Skeletal muscle tissue (tissue), 4 donors: ENCODE results near the gene BCL2L13. TPM values are rescaled to one million over a fixed set of nuclear protein-coding genes. Genes with fewer than 3 reads are reported as not detected.

Experiments used
- H3K27ac ChIP-seq: one replicate; pipeline ENCODE4 v1.7.0; 2013; ENCODE audit warnings: mild to moderate bottlenecking, low read depth, low read length, inconsistent platforms
- H3K27me3 ChIP-seq, 3 donors: one replicate each; pipeline ENCODE4 v1.7.0; 2013; ENCODE audit warnings: low read length in 3 of 3; ENCODE audit not compliant: control insufficient read depth in 3 of 3, insufficient read depth in 3 of 3
- H3K36me3 ChIP-seq, 3 donors: one replicate each; pipeline ENCODE4 v1.7.0; 2013; ENCODE audit warnings: low read length in 3 of 3; ENCODE audit not compliant: control insufficient read depth in 3 of 3, insufficient read depth in 3 of 3
- H3K4me1 ChIP-seq, 3 donors: one replicate each; pipeline ENCODE4 v1.7.0; 2013; ENCODE audit warnings: low read length in 3 of 3, mild to moderate bottlenecking in 3 of 3; ENCODE audit not compliant: control insufficient read depth in 3 of 3, insufficient read depth in 3 of 3
- H3K4me3 ChIP-seq, 3 donors: one replicate each; pipeline ENCODE4 v1.7.0; 2013; ENCODE audit warnings: low read length in 3 of 3
- H3K9ac ChIP-seq, 3 donors: one replicate each; pipeline ENCODE4 v1.7.0; 2013; ENCODE audit warnings: low read length in 3 of 3, mild to moderate bottlenecking in 3 of 3, moderate library complexity in 2 of 3, low read depth in 1 of 3
- H3K9me3 ChIP-seq, 3 donors: one replicate each; pipeline ENCODE4 v1.7.0; 2013; ENCODE audit warnings: low read length in 3 of 3; ENCODE audit not compliant: control insufficient read depth in 3 of 3
- total RNA-seq: library from RNA; depleted of rRNA; stranded (reverse); fragments of >200 nt; gene quantifications from one replicate; pipeline ENCODE4 v1.2.3, GENCODE V29; 2014
- donor health status: Osteomylitis.

BCL2L13 gene, protein sequence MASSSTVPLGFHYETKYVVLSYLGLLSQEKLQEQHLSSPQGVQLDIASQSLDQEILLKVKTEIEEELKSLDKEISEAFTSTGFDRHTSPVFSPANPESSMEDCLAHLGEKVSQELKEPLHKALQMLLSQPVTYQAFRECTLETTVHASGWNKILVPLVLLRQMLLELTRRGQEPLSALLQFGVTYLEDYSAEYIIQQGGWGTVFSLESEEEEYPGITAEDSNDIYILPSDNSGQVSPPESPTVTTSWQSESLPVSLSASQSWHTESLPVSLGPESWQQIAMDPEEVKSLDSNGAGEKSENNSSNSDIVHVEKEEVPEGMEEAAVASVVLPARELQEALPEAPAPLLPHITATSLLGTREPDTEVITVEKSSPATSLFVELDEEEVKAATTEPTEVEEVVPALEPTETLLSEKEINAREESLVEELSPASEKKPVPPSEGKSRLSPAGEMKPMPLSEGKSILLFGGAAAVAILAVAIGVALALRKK
- total RNA-seq, result 41.2 TPM

DNA sequence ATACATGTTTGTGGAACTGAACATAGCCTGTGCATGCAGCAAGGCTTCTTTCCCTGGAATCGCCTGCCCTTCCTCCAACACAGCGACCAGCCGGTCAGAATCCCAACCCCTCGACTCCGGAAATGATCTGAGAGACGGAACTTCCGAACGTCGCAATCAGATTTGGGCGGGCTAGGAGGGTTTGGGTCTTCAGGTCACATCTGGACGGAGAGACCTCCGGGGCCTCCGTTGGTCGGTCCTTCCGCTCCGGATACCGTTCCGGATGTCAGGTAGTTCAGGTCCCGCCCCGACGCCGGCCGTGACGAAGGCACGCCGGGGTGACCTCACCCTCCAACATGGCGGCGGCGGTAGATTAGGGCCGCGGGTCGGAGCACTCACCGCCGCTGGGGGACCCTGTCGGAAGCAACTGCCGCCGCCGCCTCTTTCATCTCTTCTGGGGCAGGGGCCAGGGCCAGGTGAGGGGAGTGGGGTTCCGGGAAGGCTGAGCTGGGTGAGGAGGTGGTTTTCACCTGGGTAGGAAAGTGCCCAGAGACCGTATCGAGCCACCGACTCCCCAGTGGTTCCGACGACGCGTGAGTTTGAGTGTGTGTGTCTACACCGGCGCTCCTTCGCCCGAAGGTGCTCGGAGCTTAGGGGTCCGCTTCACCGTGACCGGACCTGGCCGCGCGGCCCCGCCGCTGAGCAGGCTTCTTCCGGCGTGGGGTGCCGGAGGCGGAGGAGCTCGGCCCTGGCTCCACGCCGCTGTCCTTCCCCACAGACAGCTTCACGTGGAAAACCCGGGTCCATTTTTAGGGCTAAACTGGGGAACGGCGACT lies at the start of gene BCL2L13:
Gene BCL2L13 (plus strand): TSS at position 326 of the 815 bp plus-strand sequence. CDS start 16,955 bp downstream, outside the sequence.
- H3K36me3 ChIP-seq, result no peaks in the 10 kb centered on the region
- H3K27me3 ChIP-seq, result no peaks in the 10 kb centered on the region

DNA sequence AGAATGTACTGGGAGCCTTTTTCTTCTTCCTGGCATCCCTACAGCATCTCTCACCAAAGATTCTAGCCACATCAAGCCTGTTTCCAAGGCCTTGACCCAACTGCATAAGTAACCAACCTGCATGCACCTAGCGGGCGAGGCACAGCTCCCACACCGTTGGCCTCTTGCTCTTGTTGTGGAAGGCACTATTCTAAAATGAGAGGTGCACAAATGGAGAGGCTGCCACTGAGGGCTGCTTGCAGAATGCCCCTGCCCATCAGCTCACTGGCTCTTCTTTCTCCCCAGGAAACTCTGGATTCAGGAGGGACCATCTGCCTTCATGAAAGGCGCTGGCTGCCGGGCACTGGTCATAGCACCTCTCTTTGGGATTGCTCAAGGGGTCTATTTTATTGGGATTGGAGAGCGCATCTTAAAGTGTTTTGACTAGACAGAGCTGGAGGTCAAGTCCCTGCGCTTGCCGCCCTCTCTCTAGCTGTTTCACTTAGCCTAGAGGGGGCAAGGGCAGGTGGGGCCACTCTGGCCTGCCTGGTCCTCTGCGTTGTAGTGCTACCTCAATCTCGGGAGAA lies 48.7 kb upstream of the BCL2L13 start:
- Histone ChIP-seq H3K36me3 (peaks cover 34 to 50% (median 44%) of the 10 kb centered on the region in 3 donors), H3K9ac (no peak overlapping the region), H3K4me3 (no peak overlapping the region), H3K4me1 (peaks cover 4 to 6% (median 5%) of the 10 kb centered on the region in 3 donors), H3K9me3 (no peaks in the 10 kb centered on the region), H3K27ac (no peak overlapping the region), H3K27me3 (no peaks in the 10 kb centered on the region)

More for the DNA sequence above, at the start of gene BCL2L13:
- no peaks in the 10 kb centered on the region for H3K9me3 ChIP-seq
- peak within 1 kb of the TSS; percentile 100 for H3K27ac ChIP-seq
- peak within 1 kb of the TSS; percentile 99 to 100 (median 100) for H3K9ac ChIP-seq
- peaks cover 13 to 16% (median 14%) of the 10 kb centered on the region in 3 donors for H3K4me1 ChIP-seq
- peak within 1 kb of the TSS; percentile 84 to 99 (median 84) for H3K4me3 ChIP-seq

DNA sequence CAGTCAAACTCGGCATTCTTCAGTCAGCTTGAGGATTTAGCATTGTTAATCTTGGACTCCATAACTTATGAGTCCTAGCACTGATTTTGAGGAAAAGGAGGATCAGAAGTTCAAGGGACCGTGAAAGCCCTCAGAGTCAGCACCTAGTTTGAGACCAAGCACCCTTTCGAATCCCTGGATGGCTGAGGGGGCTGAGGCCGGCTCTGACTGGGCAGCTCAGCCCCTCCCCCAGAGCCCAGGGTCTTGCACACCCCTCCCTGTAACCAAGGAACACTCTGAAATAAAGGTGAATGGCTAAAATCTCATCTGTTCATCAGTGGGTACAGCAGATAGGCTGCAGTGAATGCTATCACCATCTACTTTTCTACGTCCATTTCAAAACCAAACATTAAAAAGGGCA lies 48.0 kb upstream of the BCL2L13 start:
- Histone ChIP-seq H3K4me3 (no peak overlapping the region), H3K9me3 (no peaks in the 10 kb centered on the region), H3K27me3 (no peaks in the 10 kb centered on the region), H3K27ac (no peak overlapping the region), H3K36me3 (peaks cover 35 to 56% (median 50%) of the 10 kb centered on the region in 3 donors), H3K9ac (no peak overlapping the region), H3K4me1 (peaks cover 4 to 6% (median 5%) of the 10 kb centered on the region in 3 donors)

DNA sequence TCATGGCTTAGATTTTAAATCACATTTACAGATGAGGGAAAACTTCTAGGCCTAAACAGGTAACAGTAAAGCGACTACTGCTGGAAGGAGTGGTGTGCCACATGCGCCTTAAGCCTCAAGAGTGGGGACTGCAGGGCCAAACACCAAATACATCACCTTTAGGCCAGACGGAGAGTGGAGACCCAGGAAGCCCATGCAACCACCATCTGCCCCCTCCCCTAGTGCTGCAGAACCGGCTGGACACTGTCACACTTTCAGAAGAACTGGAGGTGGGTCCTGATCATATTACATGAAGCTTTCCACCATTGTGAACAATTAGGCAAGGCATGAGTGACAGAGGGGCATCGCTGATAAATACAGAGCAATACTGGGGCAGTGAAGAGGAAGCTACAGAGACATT lies 46.4 kb upstream of the BCL2L13 start:
- Histone ChIP-seq H3K9me3 (no peaks in the 10 kb centered on the region), H3K4me1 (no peaks in the 10 kb centered on the region), H3K9ac (no peak overlapping the region), H3K27me3 (no peaks in the 10 kb centered on the region), H3K36me3 (peaks cover 44 to 61% (median 61%) of the 10 kb centered on the region in 3 donors), H3K27ac (no peak overlapping the region), H3K4me3 (no peak overlapping the region)

DNA sequence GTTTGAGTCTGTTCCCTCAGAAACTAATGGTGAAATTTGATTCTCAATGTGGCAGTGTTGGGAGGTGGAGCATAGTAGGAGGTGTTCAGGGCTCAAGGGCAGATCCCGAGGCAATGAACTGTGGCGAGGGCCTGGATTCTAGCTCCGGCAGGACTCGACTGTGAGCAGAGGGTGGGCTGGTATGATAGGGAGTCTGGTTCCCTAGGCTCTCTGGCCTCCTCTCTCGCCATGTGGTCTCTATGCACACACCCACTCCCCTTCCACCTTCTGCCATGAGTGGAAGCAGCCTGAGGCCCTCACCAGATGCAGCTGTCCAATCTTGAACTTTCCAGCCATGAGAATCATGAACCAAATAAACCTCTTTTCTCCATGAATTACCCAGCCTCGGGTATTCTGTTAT lies 42.3 kb upstream of the BCL2L13 start:
- peaks cover 65 to 74% (median 68%) of the 10 kb centered on the region in 3 donors for H3K36me3 ChIP-seq

DNA sequence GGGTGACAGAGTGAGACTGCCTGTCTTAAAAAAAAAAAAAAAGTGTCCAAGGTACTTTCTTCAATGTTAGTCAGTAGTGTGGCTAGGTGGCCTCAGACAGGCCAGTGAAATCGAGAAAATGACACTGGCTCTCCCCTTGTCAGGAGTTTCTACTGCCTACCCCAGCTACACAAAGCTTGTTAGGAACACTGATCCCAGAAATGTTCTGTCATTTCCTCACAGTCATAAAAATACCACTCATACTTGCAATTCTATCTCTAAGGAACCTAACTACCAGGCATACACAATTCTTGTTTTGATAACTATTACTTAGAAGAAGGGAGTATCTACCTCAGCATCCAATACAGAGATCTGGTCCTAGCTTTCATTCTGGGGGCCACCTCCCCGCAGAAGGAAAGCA lies 41.3 kb upstream of the BCL2L13 start:
- no peak overlapping the region for H3K4me3 ChIP-seq
- H3K27ac ChIP-seq, result no peak overlapping the region
- peaks cover 60 to 68% (median 61%) of the 10 kb centered on the region in 3 donors for H3K36me3 ChIP-seq
- H3K4me1 ChIP-seq, result no peaks in the 10 kb centered on the region
- no peaks in the 10 kb centered on the region for H3K27me3 ChIP-seq
- no peak overlapping the region for H3K9ac ChIP-seq
- H3K9me3 ChIP-seq, result no peaks in the 10 kb centered on the region

More for the DNA sequence above, 42.3 kb upstream of the BCL2L13 start:
- H3K9ac ChIP-seq, result no peak overlapping the region
- no peaks in the 10 kb centered on the region for H3K9me3 ChIP-seq
- no peaks in the 10 kb centered on the region for H3K27me3 ChIP-seq
- H3K27ac ChIP-seq, result no peak overlapping the region
- no peak overlapping the region for H3K4me3 ChIP-seq
- H3K4me1 ChIP-seq, result no peaks in the 10 kb centered on the region

DNA sequence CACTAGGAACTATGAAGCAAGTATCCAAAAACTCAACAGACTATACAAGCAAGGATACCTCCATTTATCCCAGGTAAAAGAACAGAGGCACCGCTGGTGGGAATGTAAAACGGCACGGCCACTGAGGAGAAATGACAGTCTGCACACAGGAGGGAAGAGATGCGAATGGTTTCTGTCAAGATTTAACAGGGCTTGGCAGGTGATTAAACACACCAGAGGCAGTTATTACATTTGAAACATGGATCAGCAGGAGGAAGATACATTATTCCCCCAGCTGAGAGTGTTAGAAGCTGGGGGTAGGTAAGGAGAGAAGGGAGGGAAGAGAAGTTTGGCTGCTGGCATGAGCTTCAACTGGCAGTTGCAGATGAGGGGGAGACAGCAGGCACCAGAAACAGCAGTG lies 40.2 kb upstream of the BCL2L13 start:
- Histone ChIP-seq H3K4me1 (no peaks in the 10 kb centered on the region), H3K27me3 (no peaks in the 10 kb centered on the region), H3K9me3 (no peaks in the 10 kb centered on the region), H3K27ac (no peak overlapping the region), H3K4me3 (no peak overlapping the region), H3K9ac (no peak overlapping the region), H3K36me3 (peaks cover 49 to 59% (median 53%) of the 10 kb centered on the region in 3 donors)

DNA sequence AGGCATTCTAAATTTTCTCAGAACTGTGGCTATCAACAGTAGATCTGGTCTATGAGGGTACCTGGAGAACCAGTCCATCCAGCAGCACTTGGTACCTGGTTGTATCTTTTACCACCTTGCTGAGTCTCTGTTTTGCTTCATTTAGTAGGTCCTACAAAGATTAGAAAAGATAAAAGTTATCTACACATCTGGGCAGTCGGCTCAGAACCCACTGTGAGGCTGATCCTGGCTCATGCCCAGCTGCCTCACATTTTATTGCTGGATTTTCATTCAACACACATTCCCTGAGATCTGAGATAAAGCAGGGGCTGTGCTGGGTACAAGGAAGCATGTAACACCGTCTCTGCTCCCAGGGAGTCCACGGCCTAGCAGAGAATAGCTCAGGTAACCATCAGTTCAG lies 37.5 kb upstream of the BCL2L13 start:
- Histone ChIP-seq H3K9me3 (no peaks in the 10 kb centered on the region), H3K4me1 (no peaks in the 10 kb centered on the region), H3K9ac (no peak overlapping the region), H3K27me3 (no peaks in the 10 kb centered on the region), H3K36me3 (peaks cover 31 to 42% (median 37%) of the 10 kb centered on the region in 3 donors), H3K27ac (no peak overlapping the region), H3K4me3 (no peak overlapping the region)

DNA sequence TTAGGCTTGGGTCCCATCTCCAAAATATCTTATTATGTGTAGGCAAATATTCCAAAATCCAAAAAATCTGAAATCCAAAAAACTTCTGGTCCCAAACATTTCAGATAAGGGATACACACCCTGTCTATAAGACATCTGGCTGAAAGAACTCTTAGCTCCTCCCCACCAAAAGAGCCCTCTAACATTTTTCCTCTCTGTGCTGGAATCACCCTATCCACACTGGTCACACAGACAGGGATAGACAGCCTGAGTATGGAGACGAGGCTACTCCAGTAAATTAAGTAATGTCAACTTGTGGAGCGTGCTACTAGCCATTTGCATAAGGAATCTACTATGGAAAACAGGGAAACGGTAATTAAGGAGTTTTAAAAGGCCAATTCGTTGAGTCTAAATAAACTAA lies 34.9 kb upstream of the BCL2L13 start:
- no peak overlapping the region for H3K4me3 ChIP-seq
- H3K36me3 ChIP-seq, result peaks cover 10 to 18% (median 13%) of the 10 kb centered on the region in 3 donors
- no peaks in the 10 kb centered on the region for H3K27me3 ChIP-seq
- no peak overlapping the region for H3K9ac ChIP-seq
- H3K27ac ChIP-seq, result no peak overlapping the region
- H3K9me3 ChIP-seq, result no peaks in the 10 kb centered on the region
- peaks cover 3 to 4% (median 4%) of the 10 kb centered on the region in 3 donors for H3K4me1 ChIP-seq
